HG03457 (cell line): ENCODE data around the gene COL8A2.

Experiments used
- ATAC-seq: cut with Tn5 transposase; IDR thresholded peaks from one replicate; pipeline ENCODE4 v1.9.1; 2021; ENCODE audit warnings: moderate number of reproducible peaks; ENCODE audit not compliant: unreplicated experiment

Gene COL8A2

GRCh38 chr1:36157973-36158826, 33.2 kb upstream of the COL8A2 start:
- ATAC-seq = no peak

GRCh38 chr1:36157115-36157903, 32.3 kb upstream of the COL8A2 start:
- ATAC-seq = no peak

- no peak for ATAC-seq
These were observed 31.5 kb upstream of the COL8A2 start for GRCh38 chr1:36156329-36157114.

DNA sequence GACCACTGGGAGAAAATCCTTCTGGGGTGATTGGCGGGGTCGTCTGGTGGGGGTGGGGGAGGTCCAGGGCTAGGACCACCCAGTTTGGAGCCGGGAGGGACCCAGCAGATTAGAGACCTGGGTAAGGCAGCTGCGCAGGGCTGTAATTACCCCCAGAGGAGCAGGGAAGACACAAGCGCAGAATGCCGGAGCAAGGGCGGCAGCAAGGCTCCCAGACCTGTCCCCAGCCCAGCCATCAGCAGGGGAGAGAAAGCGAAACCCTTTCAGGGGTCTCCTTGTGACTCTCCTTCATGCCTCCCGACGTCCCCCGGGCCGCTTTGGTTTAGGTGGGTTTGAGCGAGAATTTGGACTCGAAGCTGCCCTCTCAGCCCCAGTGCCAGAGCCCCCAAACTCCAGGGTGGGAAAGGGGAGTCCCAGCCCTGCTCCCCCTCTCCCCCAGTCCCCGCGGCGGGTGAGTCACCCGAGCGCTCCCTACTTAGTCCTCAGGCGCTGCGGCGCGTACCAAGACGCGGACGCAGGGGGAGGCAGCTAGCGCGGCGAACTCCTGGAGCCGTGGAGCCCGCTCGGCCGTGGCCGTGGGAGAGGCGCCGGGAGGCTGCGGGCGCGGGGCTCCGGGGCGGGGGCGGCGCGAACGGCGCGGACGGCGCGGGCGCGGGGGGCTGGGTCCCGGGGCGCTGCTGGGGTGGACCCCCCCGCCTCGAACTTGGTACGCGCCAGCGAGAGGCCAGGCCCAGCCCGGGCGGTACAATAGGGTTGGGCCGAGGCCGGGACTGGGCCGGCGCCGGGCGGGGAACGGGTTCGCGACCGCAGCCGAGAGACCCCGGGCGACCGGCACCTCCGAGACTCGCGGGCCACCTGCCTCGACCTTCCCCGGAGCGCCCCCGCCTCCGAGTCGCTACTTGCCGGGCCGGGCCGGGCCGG, 30.6 kb upstream of the COL8A2 start, which contains the start of gene MAP7D1:
MAP7D1 (plus strand) TSS at position 753 of the 921 bp plus-strand sequence. CDS start 258 bp downstream, outside the sequence.
- ATAC-seq = peak; percentile 36

DNA sequence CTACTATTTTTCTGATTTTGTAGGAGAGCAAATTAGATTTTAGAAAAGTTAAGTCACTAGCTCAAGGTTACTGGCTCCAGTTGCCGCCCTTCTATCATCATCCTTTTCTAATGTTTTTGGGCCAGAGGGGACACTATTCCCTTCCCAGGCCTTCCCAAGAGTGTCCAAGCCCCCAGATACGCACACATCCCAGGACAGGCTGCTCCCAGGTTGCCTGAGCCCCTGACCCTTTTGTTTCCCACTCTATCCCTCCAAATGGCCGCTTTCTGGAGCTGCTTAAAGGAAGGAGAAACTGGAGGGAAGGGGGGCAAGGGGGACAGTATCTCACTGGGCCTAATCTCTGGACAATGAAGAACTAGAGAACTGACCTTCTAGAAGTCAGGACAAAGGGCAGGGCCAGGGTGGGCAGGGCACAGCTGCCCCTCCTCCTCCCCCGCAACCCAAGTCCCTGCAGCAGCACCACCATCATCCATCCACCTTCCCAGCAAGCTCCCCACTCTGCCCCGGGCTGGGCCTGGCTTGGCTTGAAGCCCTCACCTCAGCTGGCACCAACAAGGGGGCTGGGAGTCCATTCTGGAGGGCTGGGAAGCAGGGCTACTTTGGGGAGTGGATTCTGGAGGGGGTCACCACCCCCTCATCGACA, 29.9 kb upstream of the COL8A2 start:
- ATAC-seq = no peak

DNA sequence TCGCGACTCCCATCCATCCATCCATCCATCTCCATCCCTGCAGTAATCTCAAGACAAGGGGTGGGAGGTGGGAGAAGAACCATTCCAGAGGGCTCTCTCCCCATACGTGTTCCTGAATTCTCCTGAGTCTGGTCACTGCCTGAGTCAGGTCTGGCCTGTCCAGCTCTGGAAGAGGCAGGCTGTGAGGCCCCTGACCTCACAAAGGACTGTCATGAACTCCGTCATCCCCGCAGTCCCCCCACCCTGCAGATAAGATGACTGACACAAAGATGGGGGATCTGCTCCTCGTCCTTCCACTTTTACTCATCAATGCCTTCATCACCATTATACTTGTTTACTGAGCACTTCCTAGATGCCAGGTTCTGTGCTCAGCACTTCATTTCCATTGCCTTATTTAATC, 29.3 kb upstream of the COL8A2 start:
- ATAC-seq = no peak

GRCh38 chr1:36153476-36153875, 28.5 kb upstream of the COL8A2 start:
- no peak for ATAC-seq

GRCh38 chr1:36151845-36152203, 26.8 kb upstream of the COL8A2 start:
- ATAC-seq = no peak

GRCh38 chr1:36151134-36151844, 26.3 kb upstream of the COL8A2 start:
- no peak for ATAC-seq

- peak; percentile 39 for ATAC-seq
These were observed 25.5 kb upstream of the COL8A2 start for GRCh38 chr1:36150296-36151133.

DNA sequence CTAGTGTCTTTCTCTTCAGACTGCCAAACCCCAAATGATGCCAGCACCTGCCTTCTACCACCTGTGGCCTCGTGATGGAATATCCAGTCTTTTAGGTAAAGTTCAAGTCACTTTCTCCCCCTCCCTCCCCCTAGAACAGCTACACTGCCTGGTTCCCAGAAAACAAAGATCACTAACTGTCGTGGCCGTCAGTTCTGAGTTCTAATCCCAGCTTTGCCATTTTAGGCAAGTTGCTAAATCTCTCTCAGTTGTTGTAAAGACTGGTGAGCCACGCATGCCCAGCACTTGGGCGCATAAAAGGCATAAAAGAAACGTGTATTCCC, 24.9 kb upstream of the COL8A2 start:
- ATAC-seq = no peak

GRCh38 chr1:36149237-36149972, 24.4 kb upstream of the COL8A2 start, which contains the start of gene TRAPPC3:
Gene TRAPPC3, minus strand, starts transcription at chr1:36149486. Its CDS starts 108 bp downstream, at chr1:36149378.
- ATAC-seq = peak; percentile 76

- no peak for ATAC-seq
These were observed 23.8 kb upstream of the COL8A2 start for GRCh38 chr1:36148821-36149236.

- ATAC-seq = no peak
These were observed 19.4 kb upstream of the COL8A2 start for GRCh38 chr1:36144413-36144812.

DNA sequence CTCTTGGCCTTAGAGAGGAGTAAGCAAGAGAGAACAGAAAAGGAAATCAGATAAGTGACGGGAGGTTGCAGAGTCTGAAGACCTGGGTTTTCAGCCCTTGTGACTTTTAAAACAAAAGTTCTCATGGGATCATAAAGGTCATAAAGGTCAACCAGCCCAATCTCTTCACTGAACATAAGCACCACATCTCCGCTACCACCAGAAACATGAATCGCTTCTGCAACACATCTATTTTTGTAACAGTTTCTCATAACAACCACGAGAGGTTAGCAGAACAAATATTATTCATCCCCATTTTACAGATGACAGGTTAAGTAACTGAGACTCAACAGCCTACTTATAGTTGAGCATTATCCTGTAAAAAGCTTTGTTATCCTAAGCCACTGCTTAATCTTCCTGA, 18.4 kb upstream of the COL8A2 start:
- no peak for ATAC-seq

- ATAC-seq = no peak
These were observed 17.1 kb upstream of the COL8A2 start for GRCh38 chr1:36142121-36142520.

- no peak for ATAC-seq
These were observed 14.5 kb upstream of the COL8A2 start for GRCh38 chr1:36139521-36139920.
